GM19193 (cell line): ENCODE measurements around the gene NEK10.

ENCODE experiments used
- POLR2A ChIP-seq: IDR thresholded peaks from 4 replicates; pipeline ENCODE4 v1.6.1; 2011; ENCODE audit not compliant: insufficient read depth, insufficient read length; ENCODE audit errors: extremely low read depth

NEK10 gene

GRCh38 chr3:27307566-27307965 lies 61.6 kb downstream of the NEK10 start:
- no peak for TF ChIP-seq POLR2A

DNA sequence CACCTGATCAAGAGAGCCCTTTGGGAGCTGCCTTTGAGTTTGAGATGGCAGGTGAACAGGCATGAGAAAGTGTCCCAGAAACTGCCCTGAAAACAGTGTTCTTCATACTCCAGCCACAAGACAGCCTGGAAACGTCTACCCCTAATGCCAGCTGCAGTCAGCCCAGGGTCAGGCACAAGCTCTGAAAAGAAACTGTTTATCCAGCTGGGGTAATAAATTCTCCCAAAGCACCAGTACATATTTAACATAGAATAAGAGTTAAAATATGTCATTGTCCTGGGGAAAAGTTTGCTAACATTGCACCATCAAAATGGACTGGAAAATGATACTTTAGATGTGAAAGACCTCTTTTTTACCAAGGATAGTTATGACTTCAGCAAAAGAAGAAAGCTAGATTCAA lies 66.3 kb downstream of the NEK10 start:
- no peak for TF ChIP-seq POLR2A

GRCh38 chr3:27293939-27294338 lies 75.2 kb downstream of the NEK10 start:
- TF ChIP-seq POLR2A, result no peak

DNA sequence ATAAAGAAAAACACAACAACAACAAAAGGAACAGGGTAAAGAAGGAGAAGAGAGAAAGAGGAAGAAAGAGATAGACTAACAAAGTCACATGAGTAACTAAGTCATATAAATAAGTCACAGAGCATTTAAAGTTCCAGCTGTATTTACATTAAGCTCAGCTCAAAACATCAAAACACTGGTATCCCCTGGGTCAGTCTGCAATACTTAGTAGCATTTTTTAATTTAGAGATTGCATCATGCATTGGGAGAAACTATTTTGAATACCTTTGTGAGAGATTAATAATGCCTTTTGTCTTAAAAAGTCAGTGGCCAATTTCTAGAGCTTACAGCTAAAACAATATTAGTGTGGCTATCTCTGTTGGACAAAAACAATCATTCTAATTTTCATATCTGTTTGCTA lies 78.4 kb downstream of the NEK10 start:
- no peak for TF ChIP-seq POLR2A

GRCh38 chr3:27289769-27290413 lies 79.3 kb downstream of the NEK10 start:
- no peak for TF ChIP-seq POLR2A

GRCh38 chr3:27287052-27287451 lies 82.1 kb downstream of the NEK10 start:
- no peak for TF ChIP-seq POLR2A

DNA sequence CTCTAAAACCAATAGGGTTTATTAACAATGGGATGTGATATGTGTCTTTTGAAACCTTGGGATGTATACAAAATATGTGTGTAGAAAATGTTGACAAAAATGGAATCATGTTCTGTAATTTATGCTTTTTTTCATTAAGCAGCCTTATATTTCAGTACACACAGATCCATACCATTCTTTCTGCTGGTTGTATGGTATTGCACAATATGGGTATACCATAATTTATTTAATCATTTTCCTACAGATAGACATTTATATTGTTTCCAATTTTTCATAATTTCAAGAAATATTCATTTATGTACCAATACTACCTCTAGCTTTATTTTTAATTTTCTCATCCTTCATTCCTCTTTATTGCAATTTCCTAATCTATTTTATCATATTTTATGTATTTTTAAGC lies 83.5 kb downstream of the NEK10 start:
- TF ChIP-seq POLR2A, result no peak

- no peak for TF ChIP-seq POLR2A
These were observed 87.5 kb downstream of the NEK10 start for GRCh38 chr3:27281671-27282150.

GRCh38 chr3:27279123-27279522 lies 90.1 kb downstream of the NEK10 start:
- TF ChIP-seq POLR2A, result no peak

DNA sequence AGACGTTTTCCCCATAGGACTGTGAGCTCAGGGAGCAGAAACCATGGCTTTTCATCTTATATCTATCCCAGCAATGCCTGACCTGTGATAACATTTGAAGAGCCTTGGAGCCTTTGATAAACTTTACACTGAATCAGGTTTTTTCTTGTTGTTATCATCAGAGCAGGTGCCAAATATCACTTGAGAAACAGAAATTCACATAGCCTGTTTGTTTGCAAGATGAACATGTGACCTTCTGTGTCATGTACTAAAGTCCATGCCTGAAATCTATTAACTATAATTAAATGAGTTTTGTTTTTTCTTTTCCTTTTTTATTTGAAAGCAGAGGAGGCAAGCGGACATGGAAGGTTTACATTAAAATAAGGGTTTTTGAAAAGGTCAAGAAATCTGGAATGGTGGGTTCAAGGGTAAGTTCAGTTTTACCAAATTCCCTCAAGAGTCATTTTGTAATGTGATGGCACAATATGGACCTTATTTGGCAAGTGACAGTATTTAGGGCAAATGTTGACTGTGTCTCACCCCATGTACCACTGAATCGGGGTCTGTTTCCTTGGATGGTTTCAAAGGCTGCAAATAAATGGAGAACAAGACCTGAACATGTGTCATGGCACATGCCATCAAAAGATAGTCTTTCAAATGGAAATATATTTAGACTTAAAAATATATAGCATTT lies 90.7 kb downstream of the NEK10 start:
- TF ChIP-seq POLR2A, result no peak

- TF ChIP-seq POLR2A, result no peak
These were observed 93.7 kb downstream of the NEK10 start for GRCh38 chr3:27275441-27275990.

DNA sequence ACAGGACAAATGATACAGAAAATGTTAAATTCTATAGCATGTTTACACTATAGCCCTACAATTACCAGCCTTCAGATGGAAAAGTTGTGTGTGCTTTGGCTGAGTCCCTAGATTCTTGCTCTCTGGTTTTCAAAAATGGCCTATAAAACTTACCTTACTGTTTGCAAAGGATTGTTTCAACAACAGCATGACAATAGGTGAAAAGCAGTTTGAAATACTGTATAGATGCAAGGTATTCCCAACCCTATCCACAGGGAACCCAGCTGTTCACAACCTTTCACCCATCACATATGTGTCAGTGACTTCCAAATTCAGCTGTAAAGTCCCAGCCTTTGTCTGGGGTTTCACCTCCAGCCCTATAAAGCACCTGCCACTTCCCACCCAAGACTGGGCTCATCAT lies 97.3 kb downstream of the NEK10 start:
- TF ChIP-seq POLR2A, result no peak

DNA sequence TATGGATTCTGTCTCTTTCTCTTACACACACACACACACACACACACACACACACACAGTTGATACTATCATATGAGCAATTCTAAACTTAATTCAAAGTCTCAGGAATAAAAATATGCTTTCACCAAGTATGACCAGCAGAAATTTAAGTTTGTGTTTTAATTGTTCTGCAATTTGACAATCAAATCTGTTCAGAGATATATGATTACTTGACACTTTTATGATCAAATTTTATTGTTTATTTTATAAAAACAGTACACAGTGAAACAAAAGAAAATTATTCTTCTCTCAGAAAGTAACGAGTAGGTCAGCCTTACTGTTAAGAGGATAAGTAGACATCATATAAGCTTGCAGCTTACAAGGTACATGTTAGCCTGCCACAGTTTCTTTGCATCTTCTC lies 114.3 kb downstream of the NEK10 start:
- TF ChIP-seq POLR2A, result no peak

DNA sequence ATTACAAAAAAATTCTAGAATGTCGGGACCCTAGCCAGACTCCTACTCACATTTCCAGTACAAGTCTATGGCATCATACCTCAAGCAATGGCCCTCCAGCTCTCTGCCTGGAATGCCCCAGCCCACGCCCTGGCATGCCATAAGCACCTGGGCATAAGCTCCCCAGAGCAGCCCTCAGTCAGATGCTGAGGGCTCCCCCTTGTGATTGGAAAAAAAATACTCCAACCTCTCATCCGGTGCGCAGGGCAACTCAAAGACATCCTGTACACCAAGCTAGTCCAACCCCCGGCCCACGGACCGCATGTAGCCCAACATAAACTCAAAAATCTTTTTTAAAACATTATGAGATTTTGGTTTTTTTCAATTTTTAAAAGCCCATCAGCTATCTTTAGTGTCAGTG lies 115.4 kb downstream of the NEK10 start:
- TF ChIP-seq POLR2A, result no peak

DNA sequence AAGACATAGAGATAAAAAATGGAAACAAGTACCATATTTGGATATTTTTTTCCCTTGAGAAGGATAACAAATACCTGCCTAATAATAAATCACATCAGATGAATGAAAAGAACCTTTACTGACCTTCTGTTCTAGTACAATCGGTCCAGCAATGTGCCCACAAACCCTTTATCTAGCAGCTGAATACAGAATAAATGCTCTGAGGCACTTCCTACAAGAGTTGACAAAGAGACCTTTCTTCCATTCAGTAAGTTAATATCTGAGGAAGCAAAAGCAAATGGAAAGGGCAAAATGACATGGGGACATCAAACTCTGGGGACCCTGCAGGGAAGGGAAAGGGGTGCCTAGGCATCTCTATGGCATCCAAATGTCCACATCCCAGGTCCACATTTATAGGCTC lies 115.8 kb downstream of the NEK10 start:
- no peak for TF ChIP-seq POLR2A

- TF ChIP-seq POLR2A, result no peak
These were observed 116.5 kb downstream of the NEK10 start for GRCh38 chr3:27252646-27253045.
